ENCODE results near the gene FNDC3A.
"Not testable (repeated sequence)": the region's sequence is repeated elsewhere in the genome, so short reads cannot be mapped to it uniquely, and the experiment has no call there.

- not testable (repeated sequence) for TF ChIP-seq CTCF (conservative IDR thresholded peaks at IDR 0.05; ENCODE audit: low read depth, low read length); EZH2 (IDR thresholded peaks at IDR 0.05; ENCODE audit: low read length, unreplicated experiment)
Observed at GRCh38 chr13:49163162-49163561, 187.4 kb downstream of the FNDC3A start.
